ENCODE data around the gene RNASE7. TPM values are rescaled to one million over a fixed set of nuclear protein-coding genes. Genes with fewer than 3 reads are reported as not detected.

The RNASE7 gene
- total RNA-seq, 1 experiment from 2014 or later = not detected

DNA sequence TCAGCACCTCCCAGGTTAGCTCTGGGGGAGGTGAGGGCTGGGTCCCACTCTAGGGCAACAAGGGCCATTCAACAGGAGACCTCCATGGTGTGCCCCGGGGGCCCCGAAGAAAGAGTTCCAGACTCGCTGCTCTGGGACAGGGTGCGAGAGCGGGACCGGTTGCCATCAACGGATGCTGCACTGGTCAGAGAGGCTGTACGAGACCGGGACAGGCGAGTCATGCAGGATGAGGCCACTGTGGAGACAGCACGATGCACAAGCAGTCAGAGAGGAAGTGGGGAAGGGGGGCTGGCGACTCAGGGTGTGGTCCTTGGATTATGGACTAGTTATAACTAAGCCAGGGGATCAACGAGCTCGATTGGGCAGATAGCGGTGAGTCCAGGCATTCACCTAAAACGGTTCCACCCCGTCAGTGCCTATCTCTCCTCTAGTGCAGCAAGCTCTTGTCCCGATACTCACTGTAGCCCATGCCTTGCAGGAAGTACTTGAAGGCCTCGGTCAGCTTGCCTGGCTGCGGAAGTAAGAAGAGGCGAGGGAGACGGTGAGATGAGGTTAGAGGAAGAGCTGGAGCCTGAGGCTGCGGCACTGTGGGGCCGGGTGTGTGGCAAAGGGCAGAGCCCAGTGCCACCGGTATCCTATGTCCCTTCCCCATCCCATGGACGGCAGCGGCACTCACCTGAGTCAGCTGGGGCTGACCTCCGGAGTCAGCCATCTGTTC is 24.5 kb upstream of the RNASE7 start:
- no peaks in the 10 kb centered on the region; a peak in 1 of 4 replicates for H3K36me3 ChIP-seq (ENCODE audit: control insufficient read depth in 1 of 2, insufficient read depth in 2 of 2, low read length in 2 of 2)

More for the DNA sequence above, 24.5 kb upstream of the RNASE7 start:
- ATAC-seq (no peak), DNase-seq (ENCODE audit: low read depth, low spot score) (no peak)
- H4K20me1 ChIP-seq (ENCODE audit: insufficient read depth) = no peaks in the 10 kb centered on the region
- no peaks in the 10 kb centered on the region for H3K79me2 ChIP-seq (ENCODE audit: insufficient read depth, low read length)
- H3K27ac ChIP-seq (ENCODE audit: low read depth, low read length) = no peak overlapping the region
- CTCF ChIA-PET = no interaction called here
- H3K27me3 ChIP-seq (ENCODE audit: insufficient read depth, low read length) = peaks cover 8% of the 10 kb centered on the region; the same call in 1 of the 2 replicates
- H3K9me3 ChIP-seq (ENCODE audit: control insufficient read depth in 1 of 2, insufficient read depth in 1 of 2, low read depth in 1 of 2, low read length in 2 of 2) = no peaks in the 10 kb centered on the region
- RAD21 ChIA-PET (ENCODE audit: low non-redundant PET in 1 of 2, low total read pairs in 2 of 2, uncharacterized antibody in 2 of 2, unreplicated experiment in 2 of 2) = no interaction called here
- H3K4me1 ChIP-seq (ENCODE audit: control insufficient read depth in 1 of 2, insufficient read depth in 2 of 2, low read length in 2 of 2) = peaks cover 0 to 4% of the 10 kb centered on the region in 2 experiments; a peak in 1 of 4 replicates
- no TSS peak for BruUV-seq (replicated peaks)
- no peak overlapping the region for H3K9ac ChIP-seq (ENCODE audit: low read length)
- POLR2A ChIA-PET = no interaction called here
- no peaks in the 10 kb centered on the region for H3K9me2 ChIP-seq (ENCODE audit: insufficient read depth)
- no peak overlapping the region for H3K4me2 ChIP-seq (ENCODE audit: low read length)
- intact Hi-C loops (cut with micrococcal nuclease) = loop anchor here (10.0 kb wide), 1 partner anchor 537 kb away; no protein-coding TSS in a partner anchor
- H3K4me3 ChIP-seq (replicated peaks in 1 of 2; ENCODE audit: low read depth in 1 of 2, low read length in 2 of 2) = no peak overlapping the region
- no peak overlapping the region for H2AFZ ChIP-seq (ENCODE audit: low read depth, low read length, poor library complexity, severe bottlenecking)
- TF ChIP-seq, protein P1, sequence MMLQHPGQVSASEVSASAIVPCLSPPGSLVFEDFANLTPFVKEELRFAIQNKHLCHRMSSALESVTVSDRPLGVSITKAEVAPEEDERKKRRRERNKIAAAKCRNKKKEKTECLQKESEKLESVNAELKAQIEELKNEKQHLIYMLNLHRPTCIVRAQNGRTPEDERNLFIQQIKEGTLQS (IDR thresholded peaks at IDR 0.05) = no peak
- TF ChIP-seq POLR2AphosphoS5 (IDR thresholded peaks at IDR 0.05; ENCODE audit: low read depth, low read length) (no peak), CBX3 (IDR thresholded peaks at IDR 0.05; ENCODE audit: low read depth) (no peak), YY1 (IDR thresholded peaks at IDR 0.05; ENCODE audit: extremely low read depth, insufficient replicate concordance, low read depth, low read length) (no peak), JUND (IDR thresholded peaks at IDR 0.05) (no peak), REST (IDR thresholded peaks at IDR 0.05; ENCODE audit: low read depth) (no peak), RAD21 (IDR thresholded peaks at IDR 0.05; ENCODE audit: low read depth) (no peak), POLR2A (IDR thresholded peaks at IDR 0.05; ENCODE audit: borderline replicate concordance, extremely low read depth, insufficient read depth, insufficient read length) (no peak), SIN3A (IDR thresholded peaks at IDR 0.05; ENCODE audit: low read depth) (no peak), MAX (IDR thresholded peaks at IDR 0.05) (no peak)
